ENCODE data around the gene TMPRSS11A.
A peak's percentile ranks its signal among the peaks of the same experiment; 100 is the strongest.

Gene TMPRSS11A

GRCh38 chr4:67911638-67912037 lies 51.7 kb downstream of the TMPRSS11A start:
- no peak for DNase-seq

- DNase-seq: no peak
These were observed 52.2 kb downstream of the TMPRSS11A start for GRCh38 chr4:67911141-67911540.

- DNase-seq: no peak
These were observed 52.7 kb downstream of the TMPRSS11A start for GRCh38 chr4:67910585-67910905.

GRCh38 chr4:67909905-67910584 lies 53.2 kb downstream of the TMPRSS11A start:
- no peak for DNase-seq

GRCh38 chr4:67907650-67908049 lies 55.6 kb downstream of the TMPRSS11A start:
- no peak for DNase-seq

- DNase-seq: no peak
These were observed 64.2 kb downstream of the TMPRSS11A start for GRCh38 chr4:67899096-67899495.

GRCh38 chr4:67897686-67898085 lies 65.6 kb downstream of the TMPRSS11A start:
- DNase-seq: no peak

- no peak for DNase-seq
These were observed 66.8 kb downstream of the TMPRSS11A start for GRCh38 chr4:67896421-67897065.

- no peak for DNase-seq
These were observed 68.6 kb downstream of the TMPRSS11A start for GRCh38 chr4:67894659-67895058.

GRCh38 chr4:67892905-67893304 lies 70.4 kb downstream of the TMPRSS11A start:
- no peak for DNase-seq

- no peak for DNase-seq
These were observed 71.0 kb downstream of the TMPRSS11A start for GRCh38 chr4:67892253-67892652.

GRCh38 chr4:67891645-67892044 lies 71.6 kb downstream of the TMPRSS11A start:
- no peak for DNase-seq

- no peak for DNase-seq
These were observed 77.0 kb downstream of the TMPRSS11A start for GRCh38 chr4:67886281-67886680.

GRCh38 chr4:67885762-67886161 lies 77.5 kb downstream of the TMPRSS11A start:
- no peak for DNase-seq

GRCh38 chr4:67884701-67885100 lies 78.6 kb downstream of the TMPRSS11A start:
- DNase-seq: no peak

GRCh38 chr4:67883902-67884301 lies 79.4 kb downstream of the TMPRSS11A start, which contains the start of gene TMPRSS11D:
TMPRSS11D (minus strand) TSS chr4:67884002; CDS start chr4:67883933, 69 bp downstream.
- no peak for DNase-seq

GRCh38 chr4:67883458-67883857 lies 79.8 kb downstream of the TMPRSS11A start:
- no peak for DNase-seq

- no peak for DNase-seq
These were observed 82.3 kb downstream of the TMPRSS11A start for GRCh38 chr4:67880866-67881610.

GRCh38 chr4:67879486-67879885 lies 83.8 kb downstream of the TMPRSS11A start:
- DNase-seq: no peak

GRCh38 chr4:67877086-67877485 lies 86.2 kb downstream of the TMPRSS11A start:
- DNase-seq: peak in 1 of 14 donors; percentile 1

GRCh38 chr4:67874986-67875385 lies 88.3 kb downstream of the TMPRSS11A start:
- DNase-seq: no peak

GRCh38 chr4:67873116-67873515 lies 90.2 kb downstream of the TMPRSS11A start:
- no peak for DNase-seq

GRCh38 chr4:67871867-67872266 lies 91.4 kb downstream of the TMPRSS11A start:
- no peak for DNase-seq

All from C1 segment of cervical spinal cord (tissue), 14 donors.